GM12878 (cell line): ENCODE data around the gene NBEA. TPM values are rescaled to one million over a fixed set of nuclear protein-coding genes. Genes with fewer than 3 reads are reported as not detected.

Experiments
- ATAC-seq: fragments of 200-7000 bp; cut with Tn5 transposase; 3 replicates; pipeline ENCODE4 v1.9.1; 2020; ENCODE audit warnings: mild to moderate bottlenecking, moderate library complexity
- BruUV-seq: library from RNA; stranded (reverse); fragments of 400-500 nt; replicated peaks from 2 replicates; lab custom pipeline; 2021; lab: Mats Ljungman, UMichigan
- CTCF ChIA-PET: fragments of 300-600 bp; sonication (Branson Sonifier 250); formaldehyde crosslinking; extraction: SDS; loops from one replicate; lab custom pipeline; 2021; ENCODE audit warnings: inconsistent platforms; lab: Yijun Ruan, JAX
- POLR2A ChIA-PET: fragments of 350-600 bp; formaldehyde crosslinking; extraction: SDS; loops from one replicate; lab custom pipeline; 2021; ENCODE audit warnings: inconsistent platforms; lab: Charles Lee
- RAD21 ChIA-PET: fragments of 300-600 bp; sonication (Branson Sonifier 250); formaldehyde crosslinking; loops from one replicate; lab custom pipeline; 2023; ENCODE audit warnings: antibody characterized with exemption; ENCODE audit not compliant: unreplicated experiment; lab: Charles Lee
- SMC1A ChIA-PET: fragments of 300-600 bp; sonication (Branson Sonifier 250); formaldehyde crosslinking; loops from one replicate; lab custom pipeline; 2023; ENCODE audit not compliant: unreplicated experiment, uncharacterized antibody; lab: Charles Lee
- DNase-seq: peaks from one replicate; pipeline ENCODE4 v3.0.0-alpha.2; 2011; ENCODE audit warnings: low read depth, low spot score
- FAIRE-seq: peaks from 3 replicates; lab custom pipeline; 2011; peaks lifted over from hg19 to GRCh38; lab: Jason Lieb, UNC
- H2AFZ ChIP-seq: 2 replicates; pipeline ENCODE4 v1.6.0; 2011; ENCODE audit warnings: low read depth, low read length, control low read depth; ENCODE audit not compliant: control insufficient read depth
- H3K27ac ChIP-seq: 2 replicates; pipeline ENCODE4 v1.5.1; 2011; ENCODE audit warnings: control low read depth; ENCODE audit not compliant: control insufficient read depth, insufficient read depth
- H3K27me3 ChIP-seq, 2 experiments: replicated peaks in 1 of 2; 2 replicates each; pipeline versions ENCODE4 v1.6.0 to v1.6.1; 2011; ENCODE audit warnings: low read length in 1 of 2; ENCODE audit not compliant: control insufficient read depth in 2 of 2, insufficient read depth in 2 of 2
- H3K36me3 ChIP-seq, 2 experiments: 2 replicates each; pipeline ENCODE4 v1.5.1; 2011; ENCODE audit warnings: low read length in 1 of 2; ENCODE audit not compliant: control insufficient read depth in 2 of 2, insufficient read depth in 2 of 2
- H3K4me1 ChIP-seq: 2 replicates; pipeline ENCODE4 v1.6.1; 2011; ENCODE audit warnings: mild to moderate bottlenecking, low read length, moderate library complexity, mixed read lengths; ENCODE audit not compliant: control insufficient read depth, insufficient read depth
- H3K4me2 ChIP-seq: 2 replicates; pipeline ENCODE4 v1.6.0; 2011; ENCODE audit warnings: control low read depth; ENCODE audit not compliant: control insufficient read depth, insufficient read depth
- H3K4me3 ChIP-seq: fragments of 200-600 bp; sonication (generic); 2 replicates; pipeline ENCODE4 v1.5.1; 2016
- H3K79me2 ChIP-seq: 2 replicates; pipeline ENCODE4 v1.6.0; 2011; ENCODE audit warnings: low read length; ENCODE audit not compliant: control insufficient read depth, insufficient read depth
- H3K9ac ChIP-seq: 2 replicates; pipeline ENCODE4 v1.8.0; 2011; ENCODE audit warnings: low read length, control low read depth, mixed read lengths; ENCODE audit not compliant: control insufficient read depth, insufficient read depth
- H3K9me3 ChIP-seq: replicated peaks from 3 replicates; pipeline ENCODE4 v1.5.1; 2011; ENCODE audit warnings: mild to moderate bottlenecking, low read length; ENCODE audit not compliant: control insufficient read depth, insufficient read depth
- H4K20me1 ChIP-seq: 2 replicates; pipeline ENCODE4 v1.6.0; 2011; ENCODE audit not compliant: control insufficient read depth, insufficient read depth
- CEBPB ChIP-seq, 2 experiments: fragments of 150-350 bp in 1 of 2; IDR thresholded peaks; 2 replicates each; pipeline ENCODE4 v1.6.1; 2012 to 2014; ENCODE audit warnings: low read depth in 2 of 2, low read length in 2 of 2, borderline replicate concordance in 1 of 2, inconsistent platforms in 1 of 2
- EGR1 ChIP-seq, 2 experiments: IDR thresholded peaks; 1 replicate in 1 of 2; 2 replicates in 1 of 2; pipeline ENCODE4 v1.6.1; 2011 to 2012; ENCODE audit warnings: low read depth in 2 of 2, low read length in 2 of 2, borderline replicate concordance in 1 of 2, mild to moderate bottlenecking in 1 of 2, moderate library complexity in 1 of 2
- ETV6 ChIP-seq, 2 experiments: fragments of 450-650 bp in 1 of 2; IDR thresholded peaks in 1 of 2; conservative IDR thresholded peaks in 1 of 2; 2 replicates each; pipeline ENCODE4 v1.6.1; 2014; ENCODE audit warnings: antibody characterized with exemption in 1 of 2, borderline replicate concordance in 1 of 2, low read depth in 1 of 2, mild to moderate bottlenecking in 1 of 2, moderate library complexity in 1 of 2
- MAX ChIP-seq: IDR thresholded peaks from 2 replicates; pipeline ENCODE4 v1.6.1; 2012; ENCODE audit warnings: low read depth, low read length, improper control_type of control experiment
- RUNX3 ChIP-seq: IDR thresholded peaks from 2 replicates; pipeline ENCODE4 v1.6.1; 2012; ENCODE audit warnings: low read length, inconsistent platforms
- SREBF1 ChIP-seq: IDR thresholded peaks from 2 replicates; pipeline ENCODE4 v1.6.1; 2012; ENCODE audit warnings: mild to moderate bottlenecking, low read length
- SUPT20H ChIP-seq: IDR thresholded peaks from 2 replicates; pipeline ENCODE4 v1.6.1; 2011; ENCODE audit warnings: low read depth, mild to moderate bottlenecking, low read length, moderate library complexity, borderline replicate concordance; ENCODE audit not compliant: control insufficient read depth
- TCF3 ChIP-seq: IDR thresholded peaks from 2 replicates; pipeline ENCODE4 v1.6.1; 2012; ENCODE audit warnings: low read depth, mild to moderate bottlenecking, low read length, borderline replicate concordance; ENCODE audit not compliant: insufficient read depth
- TCF7 ChIP-seq: IDR thresholded peaks from 2 replicates; pipeline ENCODE4 v1.6.1; 2014; ENCODE audit warnings: antibody characterized with exemption, borderline replicate concordance
- ZBED1 ChIP-seq: IDR thresholded peaks from 2 replicates; pipeline ENCODE4 v1.6.1; 2016; ENCODE audit warnings: borderline replicate concordance
- ZNF24 ChIP-seq: fragments of 450-650 bp; IDR thresholded peaks from 2 replicates; pipeline ENCODE4 v1.6.1; 2017; ENCODE audit warnings: antibody characterized with exemption, mild to moderate bottlenecking
- ZNF384 ChIP-seq: IDR thresholded peaks from 2 replicates; pipeline ENCODE4 v1.6.1; 2012; ENCODE audit warnings: low read depth, mild to moderate bottlenecking, low read length, improper control_type of control experiment, borderline replicate concordance
- ZNF622 ChIP-seq: fragments of 450-650 bp; IDR thresholded peaks from 2 replicates; pipeline ENCODE4 v1.6.1; 2017; ENCODE audit warnings: mild to moderate bottlenecking, inconsistent platforms
- WGBS: methylation state at CpG from one replicate; pipeline ENCODE4 v1.1.6; 2016; ENCODE audit warnings: low lambda C conversion rate; ENCODE audit not compliant: insufficient replicate concordance, insufficient coverage; ENCODE audit errors: missing lambda C conversion rate; 5-methylcytosine and 5-hydroxymethylcytosine counted together
- in situ Hi-C: fragments of 300-500 bp; cut with MboI; formaldehyde crosslinking; loops from 9 replicates; pipeline ENCODE4 v1.14.3; 2018; ENCODE audit warnings: mixed read lengths
- intact Hi-C: fragments of 100-400 bp; cut with micrococcal nuclease; formaldehyde crosslinking; loops from one replicate; pipeline ENCODE4 v1.14.2; 2022; ENCODE audit not compliant: unreplicated experiment
- polyA plus RNA-seq, 11 experiments: library from polyadenylated mRNA; depleted of rRNA in 4 of 11; unstranded in 6 of 11; stranded (reverse) in 5 of 11; fragments of >200 nt; fragmentation: Nextera tagmentation in 4 of 11; fragmentation: Illumina TruSeq in 1 of 11; extraction: Ambion mirVana in 4 of 11; extraction: Trizol in 1 of 11; gene quantifications; 1 replicate in 1 of 11; 2 replicates in 10 of 11; pipeline versions ENCODE4 v1.2.1 to v1.2.3, GENCODE V29; 2011 to 2016; ENCODE audit warnings: inconsistent platforms in 2 of 11, missing spikeins in 2 of 11, low read depth in 1 of 11
- total RNA-seq, 4 experiments: library from RNA; depleted of rRNA in 3 of 4; stranded (reverse); fragments of >200 nt in 3 of 4; fragmentation: Illumina TruSeq in 1 of 4; extraction: Trizol in 1 of 4; gene quantifications; 2 replicates each; pipeline versions ENCODE4 v1.2.1 to v1.2.3, GENCODE V29; 2013 to 2021

NBEA gene
- total and polyA plus RNA-seq, 10 of the 15 experiments (the other 5 are each of a cell fraction or from before 2014, with no cell fraction given) = 0.23 to 3.6 (median 0.55) TPM

- RAD21 ChIA-PET = no interaction called here
- no peaks in the 10 kb centered on the region for H3K79me2 ChIP-seq
- CTCF ChIA-PET = interaction anchor here (1.1 kb wide), 1 partner anchor 78 kb away, joined by 3 read pairs; no protein-coding TSS in a partner anchor
- no peak for FAIRE-seq
- no peak overlapping the region for H3K4me3 ChIP-seq
- H3K27ac ChIP-seq = no peak overlapping the region
- POLR2A ChIA-PET = no interaction called here
- SMC1A ChIA-PET = no interaction called here
- no peaks in the 10 kb centered on the region for H3K4me1 ChIP-seq
- H2AFZ ChIP-seq = no peak overlapping the region
- ATAC-seq = no peak
- no peak overlapping the region for H3K9ac ChIP-seq
- no peaks in the 10 kb centered on the region for H4K20me1 ChIP-seq
- 10% methylated on average over 8 of the region's 8 CpGs for WGBS
- no peaks in the 10 kb centered on the region; the same call in 2 of the 3 replicates for H3K9me3 ChIP-seq
- BruUV-seq = no TSS peak
- no peaks in the 10 kb centered on the region; a peak in 1 of 4 replicates for H3K27me3 ChIP-seq
- TF ChIP-seq ETV6 (conservative IDR thresholded peaks at IDR 0.05 in 1 of 2, IDR thresholded peaks at IDR 0.05 in 1 of 2; ENCODE audit: borderline replicate concordance in 1 of 2, low read depth in 1 of 2) (no peak), ZNF384 (no peak), MAX (no peak), SUPT20H (no peak), ZBED1 (no peak), EGR1 (IDR thresholded peaks at IDR 0.05; ENCODE audit: borderline replicate concordance in 1 of 2, low read depth in 2 of 2, low read length in 2 of 2) (no peak), ZNF24 (no peak), TCF3 (no peak), ZNF622 (no peak), CEBPB (IDR thresholded peaks at IDR 0.05; ENCODE audit: borderline replicate concordance in 1 of 2, low read depth in 2 of 2, low read length in 2 of 2) (no peak), TCF7 (no peak), RUNX3 (no peak), SREBF1 (no peak)
- H3K4me2 ChIP-seq = no peak overlapping the region
- in situ Hi-C loops = no loop called here
- intact Hi-C loops = no loop called here
- DNase-seq = no peak
- H3K36me3 ChIP-seq = no peaks in the 10 kb centered on the region
These were observed 769.8 kb downstream of the NBEA start for GRCh38 chr13:35711909-35712308.
